Measurements from ENCODE around the gene ARFGAP1. TPM values are rescaled to one million over a fixed set of nuclear protein-coding genes. Genes with fewer than 3 reads are reported as not detected.

The ARFGAP1 gene
- total and polyA plus RNA-seq, 5 donors from 2014 or later = 17.9 to 123 (median 21.0) TPM

GRCh38 chr20:63292904-63293303, 20.3 kb downstream of the ARFGAP1 start, which contains the start of gene COL20A1:
COL20A1 (plus strand) TSS chr20:63293186; CDS start chr20:63295108, 1,922 bp downstream.
- Mint-ChIP-seq H3K4me1 (peaks cover 0 to 10% (median 5%) of the 10 kb centered on the region in 4 donors), H3K27me3 (peaks cover 6% of the 10 kb centered on the region), H3K36me3 (no peaks in the 10 kb centered on the region), H3K4me3 (no peak within 1 kb of the TSS), H3K27ac (no peak within 1 kb of the TSS), H3K9me3 (no peaks in the 10 kb centered on the region)
- Histone ChIP-seq H3K4me1 (ENCODE audit: control insufficient read depth, insufficient read depth, low read length, poor library complexity, severe bottlenecking) (peaks cover 15% of the 10 kb centered on the region), H3K27me3 (ENCODE audit: control insufficient read depth, insufficient read depth, low read length) (no peaks in the 10 kb centered on the region), H3K4me3 (ENCODE audit: low read depth, low read length) (no peak within 1 kb of the TSS), H3K27ac (ENCODE audit: insufficient read depth, low read length, poor library complexity, severe bottlenecking) (no peak within 1 kb of the TSS), H3K36me3 (ENCODE audit: control insufficient read depth, insufficient read depth, low read length) (peaks cover 10% of the 10 kb centered on the region), H3K9me3 (ENCODE audit: control insufficient read depth in 2 of 2, low read length in 2 of 2) (no peaks in the 10 kb centered on the region)
- no peak for DNase-seq
- no peak for ATAC-seq (ENCODE audit: low read depth in 2 of 2)

GRCh38 chr20:63293456-63293855, 20.8 kb downstream of the ARFGAP1 start:
- Mint-ChIP-seq H3K27ac (no peak overlapping the region), H3K27me3 (peaks cover 6% of the 10 kb centered on the region), H3K4me1 (peaks cover 0 to 10% (median 5%) of the 10 kb centered on the region in 4 donors), H3K9me3 (no peaks in the 10 kb centered on the region), H3K4me3 (no peak overlapping the region), H3K36me3 (no peaks in the 10 kb centered on the region)
- no peak for ATAC-seq (ENCODE audit: low read depth in 2 of 2)
- DNase-seq = no peak
- H3K4me3 ChIP-seq (ENCODE audit: low read depth, low read length) = no peak overlapping the region
- H3K36me3 ChIP-seq (ENCODE audit: control insufficient read depth, insufficient read depth, low read length) = peaks cover 5% of the 10 kb centered on the region
- peaks cover 15% of the 10 kb centered on the region for H3K4me1 ChIP-seq (ENCODE audit: control insufficient read depth, insufficient read depth, low read length, poor library complexity, severe bottlenecking)
- H3K9me3 ChIP-seq (ENCODE audit: control insufficient read depth in 2 of 2, low read length in 2 of 2) = no peaks in the 10 kb centered on the region
- H3K27ac ChIP-seq (ENCODE audit: insufficient read depth, low read length, poor library complexity, severe bottlenecking) = no peak overlapping the region
- H3K27me3 ChIP-seq (ENCODE audit: control insufficient read depth, insufficient read depth, low read length) = no peaks in the 10 kb centered on the region

- Histone ChIP-seq H3K27me3 (ENCODE audit: control insufficient read depth, insufficient read depth, low read length) (no peaks in the 10 kb centered on the region), H3K9me3 (ENCODE audit: control insufficient read depth in 2 of 2, low read length in 2 of 2) (no peaks in the 10 kb centered on the region), H3K36me3 (ENCODE audit: control insufficient read depth, insufficient read depth, low read length) (no peaks in the 10 kb centered on the region), H3K4me3 (ENCODE audit: low read depth, low read length) (no peak overlapping the region), H3K27ac (ENCODE audit: insufficient read depth, low read length, poor library complexity, severe bottlenecking) (no peak overlapping the region), H3K4me1 (ENCODE audit: control insufficient read depth, insufficient read depth, low read length, poor library complexity, severe bottlenecking) (peaks cover 15% of the 10 kb centered on the region)
- DNase-seq (no peak), ATAC-seq (ENCODE audit: low read depth in 2 of 2) (no peak)
- Mint-ChIP-seq H3K36me3 (no peaks in the 10 kb centered on the region), H3K27ac (no peak overlapping the region), H3K27me3 (peaks cover 7% of the 10 kb centered on the region), H3K9me3 (peaks cover 0 to under 1% (median 0%) of the 10 kb centered on the region in 7 donors), H3K4me3 (no peak overlapping the region), H3K4me1 (peaks cover 0 to 10% (median 5%) of the 10 kb centered on the region in 4 donors)
Measured at GRCh38 chr20:63293871-63294535, 21.4 kb downstream of the ARFGAP1 start.

- no peak for ATAC-seq (ENCODE audit: low read depth in 2 of 2)
- Histone ChIP-seq H3K27me3 (ENCODE audit: control insufficient read depth, insufficient read depth, low read length) (no peaks in the 10 kb centered on the region), H3K27ac (ENCODE audit: insufficient read depth, low read length, poor library complexity, severe bottlenecking) (no peak overlapping the region), H3K4me3 (ENCODE audit: low read depth, low read length) (no peak overlapping the region), H3K4me1 (ENCODE audit: control insufficient read depth, insufficient read depth, low read length, poor library complexity, severe bottlenecking) (peaks cover 15% of the 10 kb centered on the region), H3K36me3 (ENCODE audit: control insufficient read depth, insufficient read depth, low read length) (no peaks in the 10 kb centered on the region), H3K9me3 (ENCODE audit: control insufficient read depth in 2 of 2, low read length in 2 of 2) (no peaks in the 10 kb centered on the region)
- Mint-ChIP-seq H3K9me3 (peaks cover 0 to 2% (median 0%) of the 10 kb centered on the region in 7 donors), H3K4me3 (no peak overlapping the region), H3K27ac (no peak overlapping the region), H3K4me1 (peaks cover 0 to 10% (median 5%) of the 10 kb centered on the region in 4 donors), H3K36me3 (no peaks in the 10 kb centered on the region), H3K27me3 (peaks cover 12% of the 10 kb centered on the region)
- no peak for DNase-seq
Measured at GRCh38 chr20:63294536-63294900, 21.9 kb downstream of the ARFGAP1 start.

GRCh38 chr20:63295018-63295417, 22.4 kb downstream of the ARFGAP1 start:
- peaks cover 0 to 2% (median 0%) of the 10 kb centered on the region in 7 donors for H3K9me3 Mint-ChIP-seq
- peaks cover 12% of the 10 kb centered on the region for H3K27me3 Mint-ChIP-seq
- no peaks in the 10 kb centered on the region for H3K36me3 Mint-ChIP-seq
- H3K4me3 Mint-ChIP-seq = no peak overlapping the region
- ATAC-seq (ENCODE audit: low read depth in 2 of 2) = no peak
- peak overlapping the region in 2 of 3 donors; percentile 85 to 93 for H3K27ac Mint-ChIP-seq
- DNase-seq = no peak
- no peaks in the 10 kb centered on the region for H3K9me3 ChIP-seq (ENCODE audit: control insufficient read depth in 2 of 2, low read length in 2 of 2)
- H3K27me3 ChIP-seq (ENCODE audit: control insufficient read depth, insufficient read depth, low read length) = no peaks in the 10 kb centered on the region
- H3K4me1 Mint-ChIP-seq = peaks cover 0 to 10% (median 5%) of the 10 kb centered on the region in 4 donors
- no peak overlapping the region for H3K27ac ChIP-seq (ENCODE audit: insufficient read depth, low read length, poor library complexity, severe bottlenecking)
- H3K4me3 ChIP-seq (ENCODE audit: low read depth, low read length) = no peak overlapping the region
- H3K36me3 ChIP-seq (ENCODE audit: control insufficient read depth, insufficient read depth, low read length) = no peaks in the 10 kb centered on the region
- H3K4me1 ChIP-seq (ENCODE audit: control insufficient read depth, insufficient read depth, low read length, poor library complexity, severe bottlenecking) = peaks cover 15% of the 10 kb centered on the region

- Mint-ChIP-seq H3K27me3 (peaks cover 15% of the 10 kb centered on the region), H3K27ac (peak overlapping the region in 2 of 3 donors; percentile 85 to 93)
Measured at GRCh38 chr20:63295422-63295821, 22.8 kb downstream of the ARFGAP1 start.

GRCh38 chr20:63295846-63296245, 23.2 kb downstream of the ARFGAP1 start:
- Mint-ChIP-seq H3K27me3 (peaks cover 19% of the 10 kb centered on the region), H3K4me1 (peaks cover 0 to 10% (median 5%) of the 10 kb centered on the region in 4 donors), H3K9me3 (peaks cover 0 to 3% (median 0%) of the 10 kb centered on the region in 7 donors), H3K4me3 (peak overlapping the region in 2 of 4 donors; percentile 30 to 82), H3K36me3 (no peaks in the 10 kb centered on the region), H3K27ac (peak overlapping the region in 1 of 3 donors; percentile 85)
- no peaks in the 10 kb centered on the region for H3K36me3 ChIP-seq (ENCODE audit: control insufficient read depth, insufficient read depth, low read length)
- no peak overlapping the region for H3K4me3 ChIP-seq (ENCODE audit: low read depth, low read length)
- H3K27me3 ChIP-seq (ENCODE audit: control insufficient read depth, insufficient read depth, low read length) = no peaks in the 10 kb centered on the region
- DNase-seq = peak in 1 of 3 donors; percentile 23
- no peak overlapping the region for H3K27ac ChIP-seq (ENCODE audit: insufficient read depth, low read length, poor library complexity, severe bottlenecking)
- no peak for ATAC-seq (ENCODE audit: low read depth in 2 of 2)
- H3K4me1 ChIP-seq (ENCODE audit: control insufficient read depth, insufficient read depth, low read length, poor library complexity, severe bottlenecking) = peaks cover 15% of the 10 kb centered on the region
- H3K9me3 ChIP-seq (ENCODE audit: control insufficient read depth in 2 of 2, low read length in 2 of 2) = no peaks in the 10 kb centered on the region

More at GRCh38 chr20:63295422-63295821, 22.8 kb downstream of the ARFGAP1 start:
- H3K4me1 ChIP-seq (ENCODE audit: control insufficient read depth, insufficient read depth, low read length, poor library complexity, severe bottlenecking) = peaks cover 15% of the 10 kb centered on the region
- H3K9me3 ChIP-seq (ENCODE audit: control insufficient read depth in 2 of 2, low read length in 2 of 2) = no peaks in the 10 kb centered on the region
- ATAC-seq (ENCODE audit: low read depth in 2 of 2) (peak; percentile 40 to 43), DNase-seq (peak in 2 of 3 donors; percentile 30 to 33)
- H3K4me3 ChIP-seq (ENCODE audit: low read depth, low read length) = no peak overlapping the region
- H3K36me3 ChIP-seq (ENCODE audit: control insufficient read depth, insufficient read depth, low read length) = no peaks in the 10 kb centered on the region
- Mint-ChIP-seq H3K36me3 (no peaks in the 10 kb centered on the region), H3K9me3 (peaks cover 0 to 2% (median 0%) of the 10 kb centered on the region in 7 donors), H3K4me1 (peaks cover 0 to 10% (median 5%) of the 10 kb centered on the region in 4 donors), H3K4me3 (peak overlapping the region in 2 of 4 donors; percentile 30 to 82)
- H3K27ac ChIP-seq (ENCODE audit: insufficient read depth, low read length, poor library complexity, severe bottlenecking) = no peak overlapping the region
- H3K27me3 ChIP-seq (ENCODE audit: control insufficient read depth, insufficient read depth, low read length) = no peaks in the 10 kb centered on the region
